ENCODE measurements around the gene TRPC3.
"Not testable (repeated sequence)": the region's sequence is repeated elsewhere in the genome, so short reads cannot be mapped to it uniquely, and the experiment has no call there.

Gene TRPC3

DNA sequence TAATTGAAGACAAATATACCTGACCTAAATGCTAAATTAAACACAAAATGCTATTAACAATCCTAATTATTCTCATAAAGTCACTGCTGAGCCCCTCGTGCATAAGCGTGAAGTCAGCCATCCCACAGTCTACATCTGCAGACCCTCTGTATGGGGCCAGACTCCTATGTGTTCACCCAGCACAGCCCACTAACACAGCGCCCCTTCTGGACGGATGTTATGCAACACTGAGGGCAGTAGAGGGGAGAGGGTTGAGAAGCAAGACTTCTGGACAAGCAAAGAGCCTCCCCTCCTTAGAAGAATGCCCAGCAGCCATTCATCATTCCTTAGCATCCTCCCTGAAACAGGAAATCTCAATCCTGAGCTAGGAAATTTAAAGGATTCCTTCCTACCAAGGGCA lies 7.9 kb downstream of the TRPC3 start:
- DNase-seq = no peak

GRCh38 chr4:121939690-121940089 lies 12.2 kb downstream of the TRPC3 start:
- DNase-seq = no peak

GRCh38 chr4:121938282-121939092 lies 13.4 kb downstream of the TRPC3 start:
- DNase-seq = no peak

DNA sequence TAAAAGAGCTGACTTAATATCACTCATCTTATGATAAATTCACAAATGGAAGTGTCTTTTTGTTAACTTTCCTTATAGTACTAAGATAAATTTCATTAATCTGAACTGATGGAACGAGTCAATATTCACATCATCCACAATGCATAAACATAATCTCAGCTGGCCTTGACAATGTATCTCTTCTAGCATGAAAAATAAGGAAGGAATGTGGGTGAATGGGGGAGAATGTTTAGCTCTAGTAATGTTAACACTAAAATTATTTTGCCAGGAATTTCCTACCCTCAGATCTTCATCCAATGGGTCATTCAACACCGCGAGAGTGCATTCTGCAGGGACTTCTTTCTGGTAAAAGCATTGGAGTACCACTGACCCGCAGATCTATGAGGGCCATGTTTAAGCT lies 15.8 kb downstream of the TRPC3 start:
- DNase-seq = no peak

- no peak for DNase-seq
These were observed 17.2 kb downstream of the TRPC3 start for GRCh38 chr4:121934635-121935034.

DNA sequence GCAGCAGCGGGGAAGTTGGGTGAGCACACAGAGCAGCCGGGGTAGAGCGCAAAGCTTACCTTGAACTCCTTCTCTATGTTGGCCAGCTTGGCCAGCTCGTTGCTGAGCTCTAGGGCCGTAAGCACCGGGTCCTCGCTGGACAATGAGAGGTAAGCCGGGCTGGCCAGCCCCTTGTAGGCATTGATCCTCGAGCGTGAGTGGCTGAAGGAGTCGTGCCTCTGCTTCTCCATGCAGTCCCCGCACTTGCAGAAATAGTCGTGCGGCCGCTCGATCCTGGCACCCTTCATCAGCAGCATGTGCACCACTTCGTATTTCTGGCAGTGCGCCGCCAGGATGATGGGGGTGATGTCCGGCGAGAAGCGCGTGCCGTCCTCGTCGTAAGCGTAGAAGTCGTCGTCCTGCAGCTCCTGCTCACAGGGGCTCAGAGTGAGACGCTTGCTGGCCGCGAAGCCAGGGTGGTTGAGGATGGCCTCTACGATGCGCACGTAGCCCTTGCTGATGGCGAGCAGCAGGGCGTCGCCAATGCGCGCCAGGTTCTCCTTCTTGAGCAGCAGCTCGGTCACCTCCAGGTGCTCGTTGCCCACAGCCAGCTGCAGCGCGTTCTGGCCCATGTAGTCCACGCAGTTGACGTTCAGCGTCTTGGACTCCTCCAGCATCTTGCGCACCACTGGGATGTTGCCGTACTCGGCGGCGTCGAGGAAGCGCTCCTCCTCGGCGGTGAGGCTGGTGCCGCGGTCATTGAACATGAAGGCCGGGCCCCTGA lies 19.5 kb downstream of the TRPC3 start:
- no peak for DNase-seq

DNA sequence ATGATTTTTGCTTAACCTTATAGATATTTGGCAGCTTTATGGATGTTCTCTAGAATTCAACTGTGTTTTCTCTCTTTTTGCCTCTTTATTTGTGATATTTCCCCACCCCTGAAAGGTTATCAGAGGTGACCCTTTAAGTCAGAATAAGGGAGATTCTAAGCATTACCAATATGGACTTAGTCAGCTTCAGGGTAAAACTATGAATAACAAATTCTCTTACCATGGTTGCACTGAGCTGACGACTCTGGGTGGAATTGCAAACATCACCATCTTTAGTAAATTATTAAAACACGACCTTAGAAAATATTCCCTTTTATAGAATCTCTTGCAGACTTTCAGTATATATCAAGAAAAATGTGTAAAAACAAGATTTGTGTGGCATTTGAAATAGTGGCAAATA lies 21.6 kb downstream of the TRPC3 start:
- DNase-seq = no peak

GRCh38 chr4:121927948-121928347 lies 23.9 kb downstream of the TRPC3 start:
- no peak for DNase-seq

DNA sequence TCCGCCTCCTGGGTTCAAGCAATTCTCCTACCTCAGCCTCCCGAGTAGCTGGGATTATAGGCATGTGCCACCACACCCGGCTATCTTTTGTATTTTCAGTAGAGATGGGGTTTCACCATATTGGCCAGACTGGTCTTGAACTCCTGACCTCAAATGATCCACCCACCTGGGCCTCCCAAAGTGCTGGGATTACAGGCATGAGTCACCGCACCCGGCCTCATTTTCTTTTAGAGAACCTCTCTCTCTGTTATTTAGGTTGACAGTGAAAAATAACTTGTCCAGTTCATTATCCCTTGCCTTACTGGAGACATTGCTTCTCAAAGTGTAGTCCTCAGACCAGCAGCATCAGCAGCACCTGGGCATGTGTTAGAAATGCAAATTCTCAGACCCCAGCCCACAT lies 25.4 kb downstream of the TRPC3 start:
- not testable (repeated sequence) for DNase-seq

DNA sequence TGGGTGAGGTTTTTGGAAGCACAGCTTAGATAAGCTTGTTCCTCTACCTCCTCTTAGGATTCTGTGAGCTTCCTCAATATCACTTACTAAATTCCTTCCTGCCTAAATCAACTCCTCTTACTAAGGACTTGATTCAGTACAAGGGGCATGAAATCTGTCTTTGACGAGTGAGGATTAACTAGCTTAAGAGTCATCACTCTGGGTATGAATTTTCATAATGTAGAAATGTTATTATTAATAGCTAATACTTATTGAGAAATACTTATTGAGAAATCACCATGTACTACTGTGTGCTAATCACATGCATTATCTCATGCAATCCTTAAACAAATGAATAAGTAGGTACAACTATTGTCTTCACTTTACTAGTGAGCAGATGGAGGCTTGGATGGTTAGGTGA lies 28.6 kb downstream of the TRPC3 start:
- DNase-seq = no peak

GRCh38 chr4:121913667-121914066 lies 38.2 kb downstream of the TRPC3 start:
- DNase-seq = no peak

DNA sequence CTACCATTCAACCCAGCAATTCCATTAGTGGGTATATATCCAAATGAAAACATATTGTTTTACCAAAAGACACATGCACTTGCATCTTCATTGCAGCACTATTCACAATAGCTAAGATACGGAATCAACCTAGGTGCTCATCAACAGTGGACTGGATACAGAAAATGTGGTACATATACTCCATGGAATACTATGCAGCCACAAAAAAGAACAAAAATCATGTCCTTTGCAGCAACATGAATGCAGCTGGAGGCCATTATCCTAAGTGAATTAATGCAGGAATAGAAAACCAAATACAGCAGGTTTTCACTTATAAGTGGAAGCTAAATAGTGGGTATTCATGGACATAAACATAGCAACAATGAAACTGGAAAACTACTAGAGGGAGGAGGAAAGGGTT lies 43.5 kb downstream of the TRPC3 start:
- no peak for DNase-seq

- DNase-seq = peak; percentile 64
These were observed 51.5 kb downstream of the TRPC3 start for GRCh38 chr4:121900132-121900983.

- DNase-seq = no peak
These were observed 53.7 kb downstream of the TRPC3 start for GRCh38 chr4:121898150-121898549.

DNA sequence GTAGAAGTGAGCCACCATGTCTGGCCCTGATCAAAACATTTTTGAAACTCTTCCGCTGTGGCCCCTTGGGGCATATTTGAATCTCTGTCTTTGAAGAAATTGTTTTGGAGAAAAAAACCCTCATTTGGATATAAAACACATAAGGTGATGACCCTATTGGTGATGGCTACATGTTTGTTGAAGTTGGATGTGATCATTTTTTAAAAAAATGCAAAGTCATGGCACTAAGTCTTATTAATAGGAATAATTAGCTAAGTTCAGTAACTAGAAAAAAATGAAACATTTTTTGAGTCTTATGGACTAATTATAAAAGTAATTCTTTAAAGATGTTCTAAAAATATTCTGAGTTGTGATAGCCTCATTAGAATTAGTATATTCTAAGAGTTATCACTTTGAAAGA lies 63.7 kb downstream of the TRPC3 start:
- no peak for DNase-seq

DNA sequence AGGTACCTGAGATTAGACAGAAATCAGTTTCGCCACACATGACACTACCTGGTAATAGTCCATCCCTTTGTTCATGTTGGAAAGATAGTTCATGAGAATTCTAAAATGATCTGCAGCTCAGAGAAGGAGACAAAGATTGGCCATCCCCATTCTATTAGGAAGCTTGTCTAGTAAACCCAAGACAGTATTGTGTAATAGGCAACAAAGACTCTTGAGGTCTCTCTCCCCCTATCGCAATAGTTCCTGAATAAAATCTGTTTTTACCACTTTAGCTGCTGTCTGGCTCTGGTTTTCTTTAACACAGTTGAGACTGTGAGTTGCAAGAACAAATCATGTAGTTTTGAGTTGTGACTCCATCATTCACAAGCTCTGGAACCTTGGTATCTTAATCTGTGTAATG lies 66.7 kb downstream of the TRPC3 start:
- no peak for DNase-seq

DNA sequence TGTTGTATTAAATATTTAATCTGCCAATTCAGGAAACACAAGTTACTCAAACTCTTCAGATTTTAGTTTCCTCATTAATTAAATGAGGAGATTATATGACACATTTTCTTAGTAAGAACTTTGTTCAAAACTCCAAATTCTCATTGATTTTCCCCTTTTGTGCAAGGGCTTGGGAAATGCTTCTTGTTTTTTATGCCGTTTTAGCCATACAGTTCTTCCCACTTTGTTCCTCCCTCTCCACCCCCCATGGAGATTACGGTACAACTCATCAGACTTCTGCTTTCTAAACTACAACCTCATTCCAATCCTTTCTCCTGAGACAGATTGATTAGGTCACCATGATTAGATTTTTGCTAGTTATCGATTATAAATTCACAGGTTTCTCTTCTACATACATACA lies 70.7 kb downstream of the TRPC3 start:
- DNase-seq = no peak

GRCh38 chr4:121879135-121879534 lies 72.7 kb downstream of the TRPC3 start:
- DNase-seq = no peak

DNA sequence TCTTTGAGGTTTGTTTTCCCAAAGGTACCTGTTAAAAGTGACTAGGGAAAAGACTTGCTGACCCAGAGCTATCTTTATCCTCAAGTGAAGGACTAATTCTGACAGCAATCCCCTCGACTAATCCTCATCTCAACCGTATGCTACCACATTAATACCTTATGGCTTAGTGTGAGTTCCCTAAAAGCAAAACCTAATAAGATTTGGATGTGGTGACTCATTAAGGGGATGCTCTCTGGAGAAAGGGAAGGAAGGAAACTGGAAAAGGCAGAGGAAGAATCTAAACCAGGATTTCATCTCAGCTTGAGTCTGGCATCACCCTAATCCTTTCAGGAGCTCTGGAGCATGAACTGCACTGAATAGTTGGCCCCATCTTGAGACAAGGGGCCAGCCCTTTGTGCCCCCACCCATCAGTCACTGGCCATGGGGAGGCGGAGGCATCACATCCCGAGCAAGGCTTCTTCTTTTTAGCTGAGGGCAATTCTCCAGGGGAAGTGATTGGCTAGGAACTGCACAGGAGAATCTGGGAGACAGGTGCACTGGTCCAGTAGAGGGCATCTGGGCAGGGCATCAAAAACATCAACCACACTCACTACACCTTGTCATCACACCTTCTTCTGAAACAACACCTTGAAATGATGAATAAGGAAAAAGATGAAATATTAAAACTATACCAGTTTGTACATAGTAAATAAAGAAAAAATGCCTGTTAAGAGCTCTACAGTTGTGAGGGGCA lies 74.7 kb downstream of the TRPC3 start:
- no peak for DNase-seq

DNA sequence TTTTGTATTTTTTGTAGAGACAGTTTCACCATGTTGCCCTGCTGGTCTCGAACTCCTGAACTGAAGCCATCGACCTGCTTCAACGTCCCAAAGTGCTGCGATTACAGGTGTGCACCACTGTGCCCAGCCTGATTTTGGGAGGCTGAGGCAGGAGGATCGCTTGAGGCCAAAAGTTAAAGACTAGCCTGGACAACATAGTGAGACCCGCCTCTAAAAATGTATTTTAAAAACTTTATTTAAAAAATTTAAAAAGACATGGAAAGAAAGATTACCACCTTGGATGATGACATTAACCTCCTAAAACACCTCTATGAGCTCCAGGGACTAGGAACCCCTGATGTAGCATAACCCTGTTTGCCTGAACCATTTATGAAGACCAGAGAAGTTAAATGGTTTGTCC lies 75.8 kb downstream of the TRPC3 start:
- no peak for DNase-seq

- no peak for DNase-seq
These were observed 76.2 kb downstream of the TRPC3 start for GRCh38 chr4:121875652-121876051.

DNA sequence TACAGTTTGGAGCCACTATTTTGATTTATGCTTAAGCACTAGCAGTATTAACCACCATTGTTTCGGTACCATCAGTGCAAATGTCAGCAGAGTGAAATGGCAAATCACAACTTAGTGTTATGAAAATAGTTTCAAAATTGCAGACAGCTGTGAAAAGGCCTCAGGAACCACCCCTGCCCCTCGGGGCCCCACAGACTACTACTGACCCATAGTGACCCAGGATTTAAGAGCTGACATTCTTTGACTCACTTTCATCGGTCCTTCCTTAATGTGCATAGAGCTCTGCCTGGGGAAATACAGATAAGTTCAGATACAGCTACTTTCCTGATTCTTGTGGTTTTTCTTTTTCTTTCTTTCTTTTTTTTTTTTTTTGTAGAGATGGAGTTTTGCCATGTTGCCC lies 78.3 kb downstream of the TRPC3 start:
- no peak for DNase-seq
